Endodermal cell (in vitro differentiated cells): Measurements from ENCODE around the gene DIPK1B. TPM values are rescaled to one million over a fixed set of nuclear protein-coding genes. Genes with fewer than 3 reads are reported as not detected.

ENCODE experiments used
- DNase-seq: peaks from one replicate; pipeline ENCODE4 v3.0.0-alpha.2; 2017
- H3K27ac ChIP-seq: 2 replicates; pipeline ENCODE4 v1.5.1; 2013; ENCODE audit warnings: mild to moderate bottlenecking, low read depth, low read length, moderate library complexity
- H3K27me3 ChIP-seq: 2 replicates; pipeline ENCODE4 v1.6.1; 2013; ENCODE audit warnings: mild to moderate bottlenecking, low read length, moderate library complexity; ENCODE audit not compliant: insufficient read depth, control insufficient read depth, poor library complexity, severe bottlenecking
- H3K36me3 ChIP-seq: 2 replicates; pipeline ENCODE4 v1.7.0; 2013; ENCODE audit warnings: mild to moderate bottlenecking, low read length, moderate library complexity; ENCODE audit not compliant: control insufficient read depth, insufficient read depth
- H3K4me1 ChIP-seq: one replicate; pipeline ENCODE4 v1.7.0; 2013; ENCODE audit warnings: low read length; ENCODE audit not compliant: control insufficient read depth, insufficient read depth
- H3K4me3 ChIP-seq: 2 replicates; pipeline ENCODE4 v1.5.1; 2013; ENCODE audit warnings: mild to moderate bottlenecking, low read length, moderate library complexity
- H3K9ac ChIP-seq: 2 replicates; pipeline ENCODE4 v1.6.1; 2013; ENCODE audit warnings: mild to moderate bottlenecking, low read length, moderate library complexity; ENCODE audit not compliant: poor library complexity, severe bottlenecking; ENCODE audit errors: extremely low read depth
- H3K9me3 ChIP-seq: 2 replicates; pipeline ENCODE4 v1.6.1; 2013; ENCODE audit warnings: mild to moderate bottlenecking, low read length, moderate library complexity; ENCODE audit not compliant: control insufficient read depth
- H3K27ac Mint-ChIP-seq: 2 replicates; pipeline ENCODE4 v1.8.0; 2020; ENCODE audit warnings: mixed read lengths
- H3K27me3 Mint-ChIP-seq: 2 replicates; pipeline ENCODE4 v1.8.0; 2021; ENCODE audit warnings: mild to moderate bottlenecking, mixed read lengths; ENCODE audit not compliant: insufficient read depth
- H3K36me3 Mint-ChIP-seq: 2 replicates; pipeline ENCODE4 v1.8.0; 2020; ENCODE audit warnings: low read depth, mixed read lengths
- H3K4me1 Mint-ChIP-seq: 2 replicates; pipeline ENCODE4 v1.8.0; 2020; ENCODE audit warnings: mixed read lengths
- H3K4me3 Mint-ChIP-seq: 2 replicates; pipeline ENCODE4 v1.8.0; 2020; ENCODE audit warnings: mild to moderate bottlenecking, moderate library complexity, mixed read lengths
- H3K9me3 Mint-ChIP-seq: 2 replicates; pipeline ENCODE4 v1.8.0; 2020; ENCODE audit warnings: mild to moderate bottlenecking, mixed read lengths
- WGBS, 2 experiments: methylation state at CpG; one replicate each; pipeline versions ENCODE4 v1.1.5 to v1.1.7; 2013; ENCODE audit warnings: missing lambda C conversion rate in 2 of 2, mixed read lengths in 1 of 2; ENCODE audit not compliant: insufficient coverage in 1 of 2, insufficient read length in 1 of 2; 5-methylcytosine and 5-hydroxymethylcytosine counted together
- total RNA-seq, 2 donors: library from RNA; stranded (reverse); fragmentation: NEBNext Ultra II Directional in 1 of 2; extraction: Animal tissue kit (Norgen Biotek cat#: 25700) in 1 of 2; gene quantifications; 2 replicates in 1 of 2; 3 replicates in 1 of 2; pipeline ENCODE4 v1.2.1, GENCODE V29; 2021
- TF ChIP-seq, protein P1 (sequence below): fragments of 200-600 bp; sonication (generic); conservative IDR thresholded peaks from 2 replicates; pipeline ENCODE4 v1.5.0; 2021; ENCODE audit warnings: antibody characterized with exemption, mild to moderate bottlenecking

Gene DIPK1B
- total RNA-seq, 2 donors from 2014 or later, result 35.1 to 45.4 TPM

DNA sequence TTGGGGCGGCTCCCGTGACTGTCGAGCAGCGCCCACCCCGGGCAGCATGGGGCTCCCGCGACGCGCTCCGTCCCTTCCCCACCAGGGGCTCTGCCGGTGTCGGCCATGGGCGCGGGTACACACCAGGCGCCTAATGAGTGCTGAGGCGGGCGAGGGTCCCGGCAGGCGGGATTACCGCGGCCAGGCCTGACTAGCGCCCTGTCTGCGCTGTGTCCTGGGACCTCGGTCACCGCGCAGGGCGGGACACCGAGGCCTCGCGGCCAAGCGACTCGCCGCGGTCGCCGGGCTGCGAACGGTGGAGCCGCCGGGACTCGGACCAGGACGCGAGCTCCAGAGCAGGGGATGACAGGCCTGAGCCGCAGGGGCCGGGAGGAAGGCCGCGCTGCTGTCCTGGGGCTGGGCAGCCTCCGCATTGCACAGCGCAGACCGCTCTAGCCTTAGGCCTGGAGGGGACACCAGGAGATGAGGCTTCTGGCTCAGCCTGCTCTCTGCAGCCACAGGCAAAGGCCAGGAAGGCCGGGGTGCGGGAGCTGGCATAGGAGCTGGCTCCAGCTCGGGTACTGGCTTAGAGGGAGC is 16.3 kb downstream of the DIPK1B start:
- H3K36me3 ChIP-seq, result peaks cover 29% of the 10 kb centered on the region
- Mint-ChIP-seq H3K9me3 (no peaks in the 10 kb centered on the region), H3K4me1 (peaks cover 19% of the 10 kb centered on the region), H3K27me3 (peaks cover 6% of the 10 kb centered on the region), H3K4me3 (peak overlapping the region; percentile 97), H3K27ac (no peak overlapping the region), H3K36me3 (peaks cover 36% of the 10 kb centered on the region)
- H3K4me3 ChIP-seq, result peak overlapping the region; percentile 99
- H3K27me3 ChIP-seq, result no peaks in the 10 kb centered on the region
- H3K9ac ChIP-seq, result peak overlapping the region; percentile 59
- no peak overlapping the region for H3K27ac ChIP-seq
- 10 to 11% methylated on average over 32 to 53 of the region's 53 CpGs for WGBS, 2 experiments
- TF ChIP-seq, protein P1, sequence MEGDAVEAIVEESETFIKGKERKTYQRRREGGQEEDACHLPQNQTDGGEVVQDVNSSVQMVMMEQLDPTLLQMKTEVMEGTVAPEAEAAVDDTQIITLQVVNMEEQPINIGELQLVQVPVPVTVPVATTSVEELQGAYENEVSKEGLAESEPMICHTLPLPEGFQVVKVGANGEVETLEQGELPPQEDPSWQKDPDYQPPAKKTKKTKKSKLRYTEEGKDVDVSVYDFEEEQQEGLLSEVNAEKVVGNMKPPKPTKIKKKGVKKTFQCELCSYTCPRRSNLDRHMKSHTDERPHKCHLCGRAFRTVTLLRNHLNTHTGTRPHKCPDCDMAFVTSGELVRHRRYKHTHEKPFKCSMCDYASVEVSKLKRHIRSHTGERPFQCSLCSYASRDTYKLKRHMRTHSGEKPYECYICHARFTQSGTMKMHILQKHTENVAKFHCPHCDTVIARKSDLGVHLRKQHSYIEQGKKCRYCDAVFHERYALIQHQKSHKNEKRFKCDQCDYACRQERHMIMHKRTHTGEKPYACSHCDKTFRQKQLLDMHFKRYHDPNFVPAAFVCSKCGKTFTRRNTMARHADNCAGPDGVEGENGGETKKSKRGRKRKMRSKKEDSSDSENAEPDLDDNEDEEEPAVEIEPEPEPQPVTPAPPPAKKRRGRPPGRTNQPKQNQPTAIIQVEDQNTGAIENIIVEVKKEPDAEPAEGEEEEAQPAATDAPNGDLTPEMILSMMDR, result no peak
- peak; percentile 83 for DNase-seq
- no peaks in the 10 kb centered on the region for H3K9me3 ChIP-seq
- peaks cover 9% of the 10 kb centered on the region for H3K4me1 ChIP-seq

DNA sequence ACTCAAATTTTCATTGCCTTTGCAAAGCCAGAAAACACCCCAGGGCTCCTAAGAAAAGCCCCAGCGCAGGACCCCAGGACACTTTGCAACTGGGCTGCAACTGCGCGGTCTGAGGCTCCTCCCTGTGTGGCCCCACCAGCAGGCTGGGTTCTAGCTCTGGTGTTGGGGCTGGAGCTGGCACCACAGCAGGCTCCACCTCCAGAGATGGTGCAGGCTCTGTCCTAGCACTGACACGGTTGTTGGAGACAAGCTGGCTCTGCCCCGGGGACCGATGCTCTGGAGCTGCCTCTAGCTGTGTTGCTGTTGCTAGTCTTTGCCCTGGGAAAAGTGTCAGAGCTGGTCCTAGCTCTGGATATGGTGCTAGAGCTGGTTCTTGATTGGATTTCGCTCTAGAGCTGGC is 16.8 kb downstream of the DIPK1B start:
- peaks cover 30% of the 10 kb centered on the region for H3K36me3 Mint-ChIP-seq
- peak overlapping the region; percentile 99 for H3K4me3 ChIP-seq
- WGBS, 2 experiments, result 89 to 94% methylated on average over 6 to 7 of the region's 7 CpGs
- H3K27me3 Mint-ChIP-seq, result peaks cover 6% of the 10 kb centered on the region
- no peak overlapping the region for H3K9ac ChIP-seq
- H3K9me3 ChIP-seq, result no peaks in the 10 kb centered on the region
- H3K4me1 Mint-ChIP-seq, result peaks cover 19% of the 10 kb centered on the region
- no peak overlapping the region for H3K27ac ChIP-seq
- TF ChIP-seq, protein P1, result no peak
- peaks cover 24% of the 10 kb centered on the region for H3K36me3 ChIP-seq
- H3K4me1 ChIP-seq, result peaks cover 9% of the 10 kb centered on the region
- H3K9me3 Mint-ChIP-seq, result no peaks in the 10 kb centered on the region
- H3K27me3 ChIP-seq, result no peaks in the 10 kb centered on the region
- no peak for DNase-seq
- H3K4me3 Mint-ChIP-seq, result peak overlapping the region; percentile 97
- no peak overlapping the region for H3K27ac Mint-ChIP-seq

DNA sequence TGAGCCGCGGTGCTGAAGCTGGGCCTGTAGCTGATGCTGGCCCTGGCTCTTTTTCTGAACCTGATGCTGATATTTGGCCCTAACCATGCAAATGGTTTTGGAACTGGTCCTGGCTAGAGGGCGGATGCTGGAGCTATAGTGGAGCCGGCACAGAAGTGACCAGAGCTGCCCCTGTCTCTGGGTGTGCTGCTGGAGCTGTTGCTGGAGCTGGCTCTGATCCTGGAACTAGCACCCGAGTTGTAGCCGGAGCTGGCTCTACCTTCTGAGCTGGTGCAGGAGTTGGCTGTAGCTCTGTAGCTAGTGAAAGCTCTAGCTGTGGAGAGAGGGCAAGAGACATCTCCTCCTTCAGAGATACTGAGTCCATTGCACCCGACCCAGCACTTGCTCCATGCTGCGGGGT is 17.6 kb downstream of the DIPK1B start:
- Histone ChIP-seq H3K9me3 (no peaks in the 10 kb centered on the region), H3K27me3 (no peaks in the 10 kb centered on the region), H3K4me3 (no peak overlapping the region), H3K9ac (no peak overlapping the region), H3K27ac (no peak overlapping the region), H3K36me3 (peaks cover 16% of the 10 kb centered on the region), H3K4me1 (peaks cover 9% of the 10 kb centered on the region)
- Mint-ChIP-seq H3K9me3 (no peaks in the 10 kb centered on the region), H3K36me3 (peaks cover 23% of the 10 kb centered on the region), H3K27ac (no peak overlapping the region), H3K4me3 (no peak overlapping the region), H3K4me1 (peaks cover 18% of the 10 kb centered on the region), H3K27me3 (peaks cover 6% of the 10 kb centered on the region)
- TF ChIP-seq, protein P1, result no peak
- WGBS, 2 experiments, result 96 to 97% methylated on average over 7 to 8 of the region's 8 CpGs
- no peak for DNase-seq
